ENCODE results near the gene ATP11B.

- no peak for TF ChIP-seq CTCF (conservative IDR thresholded peaks at IDR 0.05; ENCODE audit: low read depth, low read length)
- TF ChIP-seq EZH2 (IDR thresholded peaks at IDR 0.05; ENCODE audit: borderline replicate concordance, low read depth, low read length, poor library complexity, severe bottlenecking), result no peak
These were observed 121.0 kb downstream of the ATP11B start for GRCh38 chr3:182914341-182914740.

Data from A673 (cell line).